Embryonic facial prominence (tissue), 1 donor: ENCODE data around the gene NME8.

Source experiments
- DNase-seq: peaks from one replicate; pipeline ENCODE4 v3.0.0-alpha.2; 2016; ENCODE audit errors: extremely low spot score

NME8 gene

DNA sequence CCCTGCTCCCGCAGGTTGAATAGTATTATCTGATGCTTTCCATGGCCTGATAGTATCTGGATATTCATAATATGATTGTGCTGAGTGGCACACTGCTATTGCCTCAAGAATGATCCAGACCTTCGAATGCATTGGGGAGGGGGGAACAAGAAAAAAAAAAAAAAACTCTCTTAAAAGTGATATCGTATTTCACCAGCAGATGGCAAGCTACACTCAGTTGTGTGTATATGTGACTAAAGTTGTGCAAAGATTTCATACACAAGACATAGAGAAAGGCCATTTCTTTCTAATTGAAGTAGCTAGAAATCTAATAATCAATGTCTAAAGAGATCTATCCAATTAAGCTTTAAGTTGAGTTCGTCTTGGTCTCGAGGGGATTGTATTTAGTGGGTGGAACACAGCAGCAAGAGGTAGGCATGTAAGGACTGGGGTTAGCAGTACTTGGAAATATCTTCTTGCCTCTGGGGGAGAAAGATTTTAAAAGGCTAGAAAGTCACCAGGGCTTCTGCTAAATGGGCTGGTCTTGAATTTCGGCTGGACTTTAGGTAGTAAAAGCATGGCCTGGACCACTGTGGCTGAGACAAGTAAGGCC, 52.9 kb downstream of the NME8 start:
- no peak for DNase-seq

DNA sequence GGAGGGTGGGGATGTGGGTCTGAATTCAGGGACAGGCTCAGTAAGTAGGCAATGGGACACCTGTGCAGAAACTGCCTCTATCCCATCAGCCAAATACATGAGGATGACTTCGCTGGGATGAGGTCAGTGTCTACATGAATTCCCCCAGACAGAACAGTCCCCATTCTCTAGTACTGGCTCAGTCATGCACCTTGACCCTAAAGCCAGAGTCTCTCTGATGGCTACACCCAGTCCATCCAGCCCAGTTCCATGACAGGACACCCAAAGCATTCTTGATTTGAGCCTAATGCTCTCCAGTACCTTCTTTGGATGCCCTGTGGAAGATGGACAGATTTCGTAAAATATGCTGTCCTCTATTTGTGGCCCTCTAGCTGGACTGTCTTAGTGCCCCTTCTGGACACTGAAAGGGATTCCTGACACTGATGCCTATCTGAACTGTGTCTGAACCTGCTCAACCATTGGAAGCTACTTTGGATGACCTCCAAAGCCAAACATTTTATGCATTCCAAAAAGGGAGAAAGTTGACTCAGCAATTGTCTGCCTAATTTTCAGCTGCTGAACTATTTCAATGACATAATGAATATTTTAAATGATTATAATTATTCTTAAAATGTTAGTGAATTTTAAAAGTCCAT, 53.6 kb downstream of the NME8 start:
- no peak for DNase-seq

DNA sequence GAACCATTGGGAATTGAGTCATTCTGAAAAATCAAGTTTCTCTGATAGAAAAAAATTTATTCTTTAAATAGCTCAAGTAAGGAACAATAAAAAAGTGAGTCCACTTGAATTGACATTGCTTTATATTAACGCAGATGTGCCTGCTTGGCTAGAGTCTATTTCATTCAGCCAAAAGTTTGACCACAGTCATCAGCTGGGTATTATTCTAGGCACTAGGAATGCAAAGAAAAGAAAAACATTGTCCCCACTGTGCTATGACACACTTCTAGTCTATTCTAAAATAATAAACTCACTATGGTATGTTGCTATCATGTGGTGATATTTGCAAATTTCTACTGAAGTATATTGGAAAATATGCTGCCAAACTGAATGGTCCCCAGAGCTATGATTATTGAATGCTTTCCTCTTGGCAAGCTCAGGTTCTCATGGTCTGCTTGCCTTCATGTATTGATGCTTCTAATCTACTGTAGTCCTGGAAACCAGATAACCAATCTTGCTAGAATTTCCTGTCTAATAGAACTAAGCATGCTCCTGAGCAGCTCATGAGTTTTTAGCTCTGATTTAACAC, 59.9 kb downstream of the NME8 start:
- no peak for DNase-seq

DNA sequence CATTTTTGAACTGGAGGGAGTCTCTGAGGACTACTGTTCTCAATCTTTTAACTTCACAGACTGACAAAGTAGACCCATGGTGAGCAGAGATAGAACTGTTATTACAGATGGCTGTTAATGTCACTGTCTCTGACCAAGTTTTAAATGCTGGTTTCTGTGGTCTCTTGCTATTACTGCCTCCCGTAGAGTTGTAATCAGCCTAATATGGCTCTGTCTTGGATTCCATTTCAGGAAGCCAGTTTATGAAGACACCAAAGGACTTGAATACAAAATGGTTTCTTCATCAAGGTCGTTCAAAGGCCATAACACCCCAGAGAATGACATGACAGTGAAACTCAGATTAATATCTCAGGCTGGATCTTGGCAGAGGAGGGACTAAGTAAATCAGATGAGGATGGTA, 64.4 kb downstream of the NME8 start:
- DNase-seq: no peak

DNA sequence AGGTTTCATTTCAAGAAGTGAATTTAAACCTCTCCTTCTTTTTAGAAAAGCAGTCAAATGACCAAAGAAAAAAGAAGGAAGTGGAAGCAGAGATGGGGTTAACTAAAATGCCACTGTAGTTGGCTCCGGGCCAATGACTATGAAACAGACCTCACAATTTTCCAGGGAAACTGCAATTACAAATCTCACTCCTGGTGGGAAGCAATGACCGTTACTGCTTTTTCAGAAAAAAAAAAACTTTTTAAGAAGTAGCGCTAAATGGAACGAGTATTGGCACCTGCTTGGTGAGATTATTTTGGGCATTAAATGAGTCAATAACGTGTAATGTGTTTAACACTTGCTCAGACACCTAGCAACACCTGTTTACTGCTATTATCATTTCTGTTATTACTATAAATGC, 67.0 kb downstream of the NME8 start:
- no peak for DNase-seq

DNA sequence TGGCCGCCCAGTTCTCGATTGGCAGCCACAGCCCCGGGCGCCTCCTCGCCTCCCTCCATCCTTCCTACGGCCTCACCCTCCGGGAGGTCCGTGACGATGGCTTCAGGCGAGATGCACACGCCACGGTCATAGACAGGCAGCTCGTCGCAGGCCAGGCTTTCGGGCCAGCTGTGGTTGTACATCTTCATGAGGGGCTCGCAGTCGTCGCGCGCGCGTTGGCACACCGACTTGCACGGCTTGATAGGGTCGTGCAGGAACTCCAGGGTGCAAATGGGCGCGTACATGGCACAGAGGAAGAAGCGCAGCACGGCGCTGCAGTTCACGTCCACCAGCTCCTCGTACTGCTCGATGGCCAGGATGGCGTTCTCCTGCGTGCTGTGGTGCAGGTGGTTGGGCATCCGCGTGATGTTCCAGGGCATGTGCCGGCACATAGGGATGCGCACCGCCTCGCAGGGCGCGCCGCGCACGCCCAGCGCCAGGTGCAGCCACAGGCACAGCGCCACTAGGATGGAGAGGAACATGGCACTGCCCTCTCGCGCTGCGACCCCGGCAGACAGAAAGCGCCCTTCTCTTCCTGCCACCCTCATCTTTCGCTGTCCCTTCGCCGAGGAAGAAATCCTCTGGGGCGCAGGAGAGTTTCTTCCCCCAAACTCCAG, 67.7 kb downstream of the NME8 start:
- DNase-seq: no peak

DNA sequence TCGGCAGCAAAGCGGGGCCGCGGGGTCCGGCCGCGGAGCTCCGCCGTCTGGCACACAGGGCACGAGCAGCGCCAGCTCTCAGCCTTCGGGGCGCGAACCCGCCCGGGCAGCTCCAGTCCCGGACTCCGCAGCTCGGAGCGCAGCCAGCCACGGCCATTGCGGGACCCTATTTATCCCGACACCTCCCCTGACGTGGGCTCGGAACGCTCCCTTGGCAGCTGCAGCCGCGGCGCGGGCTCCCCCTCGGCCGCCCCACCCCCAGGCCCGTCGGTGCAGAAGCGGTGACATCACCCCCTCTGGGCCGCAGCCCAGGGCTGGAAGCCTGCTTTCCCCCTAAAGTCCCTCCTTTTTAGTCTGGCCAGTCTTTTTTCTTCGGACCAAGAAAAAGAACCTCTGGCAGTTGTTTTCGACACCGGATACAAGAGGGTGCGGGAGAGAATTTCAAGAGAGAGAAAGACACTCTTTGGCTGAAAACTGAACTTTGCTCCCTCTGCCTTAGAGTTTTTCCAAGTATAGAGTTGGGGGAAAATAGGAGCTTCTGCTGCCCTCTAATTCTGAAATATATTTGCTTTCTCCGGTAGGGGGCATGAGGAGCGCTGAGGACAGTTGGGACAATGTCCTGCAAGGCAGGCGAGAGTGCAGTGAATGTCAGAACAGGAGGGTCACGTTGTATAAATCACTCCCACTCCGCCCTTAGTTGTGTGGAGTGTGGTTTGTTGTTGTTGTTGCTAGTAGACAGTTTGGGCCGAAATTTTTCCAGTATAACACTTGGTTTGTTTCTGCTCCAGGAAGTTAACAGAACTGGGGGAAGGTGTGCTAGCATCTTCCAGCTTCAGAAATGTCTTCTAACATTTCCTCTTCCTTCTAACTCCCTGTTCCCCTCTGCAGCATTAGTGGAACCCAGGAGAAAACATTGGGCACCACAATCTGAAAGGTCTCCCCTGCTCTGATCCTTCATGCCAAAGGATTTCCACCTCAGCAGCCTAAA, 68.6 kb downstream of the NME8 start, which contains the start of gene SFRP4:
Gene SFRP4 (minus strand): TSS at position 145 of the 988 bp plus-strand sequence. CDS start 280 bp downstream, outside the sequence.
- DNase-seq: no peak

DNA sequence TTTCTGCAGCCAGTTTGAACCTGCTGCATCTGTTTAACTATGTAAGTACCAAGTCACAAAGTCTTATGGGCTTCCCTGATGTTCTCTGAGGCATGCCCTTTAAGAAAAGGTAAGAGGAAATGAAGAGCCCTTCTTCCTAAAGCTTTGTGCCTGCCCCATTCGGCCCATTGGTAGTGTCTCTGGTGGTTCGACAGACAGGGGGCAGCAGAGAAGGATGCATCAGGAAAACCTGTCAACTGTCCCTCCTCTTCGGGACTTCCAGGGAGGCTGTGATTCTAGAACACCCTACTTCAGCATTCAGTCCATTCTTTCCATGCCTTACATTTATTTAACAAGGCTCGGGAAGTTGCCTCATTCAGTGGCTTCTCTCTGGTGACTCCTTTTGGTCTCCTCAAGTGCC, 70.1 kb downstream of the NME8 start:
- no peak for DNase-seq

DNA sequence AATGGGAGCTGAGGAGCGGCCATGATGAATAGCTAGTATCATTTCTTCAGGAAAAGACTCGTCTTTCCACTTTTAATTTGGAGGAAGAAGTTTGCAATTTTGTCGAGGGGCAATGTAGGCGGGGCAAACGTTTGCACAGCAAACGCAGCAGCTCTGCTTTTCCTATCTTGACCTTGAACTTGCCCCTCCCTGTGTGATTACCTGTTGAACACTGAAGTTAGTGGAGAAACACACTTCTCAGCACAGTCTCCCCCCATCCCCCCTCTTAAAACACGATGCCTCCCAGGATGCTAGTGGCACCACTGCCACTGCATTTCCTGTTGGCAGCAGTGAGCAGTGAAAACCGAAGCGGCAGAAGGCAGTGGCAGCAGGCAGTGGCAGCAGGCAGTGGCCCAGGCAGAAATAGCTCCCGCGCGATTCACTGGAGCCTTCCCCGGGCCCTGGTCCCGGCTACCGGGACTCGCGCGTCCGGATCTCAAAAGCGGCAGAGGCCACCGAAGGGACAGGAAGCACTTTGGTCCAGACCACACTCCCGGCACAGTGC, 72.0 kb downstream of the NME8 start, which contains the start of gene EPDR1:
Gene EPDR1 (plus strand): TSS at position 336 of the 544 bp plus-strand sequence. CDS start 300 bp downstream, outside the sequence.
- DNase-seq: no peak

DNA sequence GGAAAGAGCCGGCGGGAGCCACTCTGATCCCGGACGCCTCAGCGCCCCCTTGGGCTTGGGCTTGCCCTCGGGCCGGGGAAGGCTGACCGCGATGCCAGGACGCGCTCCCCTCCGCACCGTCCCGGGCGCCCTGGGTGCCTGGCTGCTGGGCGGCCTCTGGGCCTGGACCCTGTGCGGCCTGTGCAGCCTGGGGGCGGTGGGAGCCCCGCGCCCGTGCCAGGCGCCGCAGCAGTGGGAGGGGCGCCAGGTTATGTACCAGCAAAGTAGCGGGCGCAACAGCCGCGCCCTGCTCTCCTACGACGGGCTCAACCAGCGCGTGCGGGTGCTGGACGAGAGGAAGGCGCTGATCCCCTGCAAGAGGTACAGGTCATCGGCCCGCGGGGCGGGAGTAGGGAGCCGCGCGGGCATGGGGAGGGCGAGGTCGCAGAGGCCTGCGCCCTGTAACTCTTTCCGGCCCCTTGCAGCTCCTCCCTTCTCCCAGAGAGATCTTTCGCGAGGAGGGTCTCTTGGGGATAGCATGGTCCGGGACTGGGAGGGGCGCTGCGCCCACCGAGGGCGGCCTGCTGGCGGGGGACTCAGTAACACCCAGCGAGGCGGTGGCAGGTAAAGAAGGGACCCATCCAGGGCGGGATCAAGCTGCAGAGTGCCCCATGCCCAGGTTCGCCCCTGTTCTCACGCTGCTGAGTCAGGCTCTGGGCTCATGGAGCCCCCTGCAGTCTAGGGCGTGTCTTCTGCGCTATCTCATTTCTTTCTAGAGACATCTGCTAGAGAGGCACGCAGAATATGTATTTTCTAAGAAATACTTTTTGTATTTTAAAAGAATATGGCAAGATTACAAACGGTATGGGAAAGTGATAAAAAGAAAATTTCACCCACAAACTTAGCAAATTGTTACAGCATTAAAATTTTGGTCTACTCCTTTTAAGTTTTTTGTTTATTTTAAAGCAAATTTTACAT, 72.7 kb downstream of the NME8 start:
- DNase-seq: no peak

DNA sequence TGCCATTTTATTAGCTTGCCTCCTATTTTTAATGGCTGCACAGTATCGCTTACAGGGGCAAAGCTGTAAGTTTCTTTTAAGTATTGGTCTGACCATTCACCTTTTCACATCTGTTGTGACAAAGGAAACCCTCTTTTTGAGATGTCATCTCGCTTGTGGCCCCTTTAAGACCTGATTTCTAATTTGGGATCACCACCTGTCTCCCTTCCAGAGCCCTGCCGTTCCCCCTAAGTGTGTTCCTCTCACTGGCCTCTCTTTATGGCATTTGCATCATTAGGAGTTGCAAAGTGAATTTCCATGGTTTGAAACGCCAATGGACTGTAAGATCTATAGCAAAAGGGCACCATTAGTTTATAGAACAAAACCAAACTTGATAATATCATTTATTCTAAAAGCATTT, 73.5 kb downstream of the NME8 start:
- no peak for DNase-seq

DNA sequence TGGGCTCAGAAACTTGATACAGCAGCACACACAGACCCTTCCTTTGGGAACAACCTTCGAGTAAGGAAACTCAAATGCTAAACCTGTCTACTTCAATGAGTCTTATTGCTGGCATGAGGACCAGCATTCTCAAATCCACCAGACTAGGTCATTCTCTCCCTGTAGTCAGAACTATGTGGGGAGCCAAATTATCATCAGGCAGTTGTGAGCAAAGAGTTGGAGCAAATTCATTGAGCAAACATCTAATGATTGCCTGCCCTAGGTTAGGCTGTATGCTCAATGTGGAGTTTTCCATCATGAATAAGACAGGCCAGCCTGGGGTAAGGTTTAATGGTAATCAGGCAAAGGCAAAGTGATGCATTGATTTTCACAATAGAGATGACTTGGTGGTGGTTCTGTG, 75.6 kb downstream of the NME8 start:
- DNase-seq: no peak

DNA sequence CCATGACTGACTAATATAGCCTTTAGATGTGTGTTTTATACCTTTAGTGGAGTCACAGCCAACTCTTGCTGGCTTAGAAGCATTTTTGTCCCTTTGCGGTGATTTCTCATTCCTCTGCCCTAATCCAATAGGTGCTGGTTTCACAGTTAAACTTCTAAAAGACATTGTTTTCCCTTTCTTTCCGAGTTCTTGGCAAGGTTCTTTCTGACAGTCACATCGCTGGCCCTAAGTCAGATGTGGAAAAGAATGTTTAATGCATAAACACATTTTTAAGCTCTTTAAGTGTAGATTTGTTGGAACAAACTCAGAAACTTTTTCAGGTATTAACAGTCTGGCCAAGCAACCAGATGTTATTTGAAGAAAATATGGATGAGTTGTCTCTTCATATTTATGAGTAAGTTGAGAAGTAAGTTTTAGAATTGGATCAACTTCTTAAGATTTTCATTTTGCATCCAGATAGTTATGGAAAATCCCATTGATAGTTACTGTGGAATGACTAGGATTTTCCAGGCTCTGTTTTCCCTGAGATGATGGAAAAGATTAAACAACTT, 76.2 kb downstream of the NME8 start:
- no peak for DNase-seq

DNA sequence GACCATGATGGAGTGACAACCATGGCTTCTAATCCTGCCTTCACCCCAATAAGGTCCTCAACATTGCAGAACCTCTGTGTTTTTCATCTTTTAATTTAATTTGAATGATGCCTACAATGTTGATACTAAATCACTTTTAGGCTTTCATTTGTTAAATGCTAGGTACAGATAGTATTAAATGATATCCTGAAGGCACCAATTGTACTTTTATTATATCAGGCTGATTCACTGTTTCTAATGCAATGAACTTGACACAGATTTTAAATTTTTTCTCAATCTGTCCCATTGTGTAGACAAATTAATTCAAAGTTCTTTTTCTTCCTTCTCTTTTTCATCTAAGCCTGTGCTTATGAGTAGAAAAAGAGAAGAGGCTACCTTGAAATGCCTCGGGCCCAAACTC, 77.2 kb downstream of the NME8 start:
- DNase-seq: no peak

DNA sequence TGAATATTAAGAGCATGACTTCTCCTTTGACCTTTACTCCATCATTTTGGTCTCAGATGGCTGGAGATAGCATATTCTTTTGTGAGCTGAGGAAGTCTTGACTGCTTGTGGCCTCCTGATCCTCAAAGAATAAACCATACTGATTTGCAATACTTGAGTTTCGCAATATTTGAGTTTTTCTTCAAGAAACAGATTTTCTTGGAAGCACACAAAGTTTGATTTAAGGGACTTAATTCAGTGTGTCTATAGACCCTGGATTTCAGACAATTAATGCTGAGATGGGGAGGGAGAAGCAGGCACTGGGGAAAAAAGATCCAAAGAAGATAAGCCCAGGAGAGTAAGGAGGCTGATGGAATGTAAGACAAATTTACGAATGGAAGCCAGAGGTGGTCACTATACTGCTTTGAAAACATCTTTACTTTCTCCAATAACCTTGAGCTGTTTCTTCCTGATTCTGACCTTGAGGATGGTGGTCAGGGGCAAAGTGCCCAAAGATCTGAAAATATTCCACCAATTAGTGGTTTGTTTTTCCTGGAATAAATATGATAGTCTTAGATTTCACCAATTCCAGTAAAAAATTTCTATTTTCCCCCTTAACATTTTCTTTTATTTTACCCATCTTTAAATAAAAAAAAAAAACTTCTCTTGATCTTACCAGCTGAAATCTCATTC, 79.5 kb downstream of the NME8 start:
- no peak for DNase-seq

DNA sequence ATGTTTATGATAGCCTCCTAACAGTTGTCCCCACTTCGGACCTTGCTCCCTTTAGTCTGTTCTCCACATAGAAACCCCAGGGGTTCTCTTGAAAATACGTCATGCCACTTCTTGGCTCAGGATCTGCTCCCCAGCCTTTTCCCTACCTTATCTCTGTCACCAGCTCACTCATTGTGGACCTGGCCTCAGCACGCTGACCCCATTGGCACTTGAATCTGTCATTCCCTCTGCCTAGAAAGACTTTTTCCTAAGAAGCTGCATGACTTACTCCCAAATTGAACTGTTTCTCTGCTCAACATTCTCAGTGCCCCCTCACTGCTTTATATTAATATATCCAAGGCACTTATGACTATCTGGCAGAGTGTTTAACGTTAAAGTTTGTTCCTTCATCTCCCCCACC, 80.5 kb downstream of the NME8 start:
- DNase-seq: no peak

DNA sequence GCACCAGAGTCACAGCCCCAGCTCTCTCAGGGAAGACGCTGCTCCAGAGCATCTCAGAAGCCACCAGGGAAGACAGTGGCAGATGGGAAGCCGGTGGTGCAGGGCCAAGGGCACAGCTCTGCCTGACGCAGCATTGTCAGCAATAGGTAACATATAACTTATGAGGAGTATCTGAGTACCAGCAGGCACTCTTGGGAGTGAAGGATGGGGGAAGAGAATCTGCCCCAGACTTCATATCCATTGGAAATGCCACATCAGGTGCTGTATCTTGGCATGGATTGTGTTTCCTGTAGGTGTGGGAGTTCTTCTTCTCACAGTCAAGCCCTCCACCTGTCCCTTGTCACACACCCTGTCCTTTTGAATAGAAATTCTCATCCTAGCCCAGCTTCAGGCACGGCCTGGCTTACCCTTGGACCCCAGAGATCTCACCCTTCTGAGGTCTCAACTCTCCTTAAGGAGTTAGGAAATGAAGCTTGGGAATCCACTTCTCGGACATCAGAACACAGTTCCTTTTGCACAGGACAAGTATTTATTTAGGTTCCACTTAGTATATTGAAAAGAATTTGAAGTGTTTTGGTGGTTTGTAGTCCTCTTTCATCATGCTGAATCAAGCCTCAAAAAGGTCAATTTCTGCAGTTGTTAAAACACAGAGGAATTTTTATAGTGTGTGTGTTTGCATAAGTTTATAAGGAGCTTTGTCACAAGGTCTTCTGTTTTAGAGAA, 82.0 kb downstream of the NME8 start:
- DNase-seq: no peak

DNA sequence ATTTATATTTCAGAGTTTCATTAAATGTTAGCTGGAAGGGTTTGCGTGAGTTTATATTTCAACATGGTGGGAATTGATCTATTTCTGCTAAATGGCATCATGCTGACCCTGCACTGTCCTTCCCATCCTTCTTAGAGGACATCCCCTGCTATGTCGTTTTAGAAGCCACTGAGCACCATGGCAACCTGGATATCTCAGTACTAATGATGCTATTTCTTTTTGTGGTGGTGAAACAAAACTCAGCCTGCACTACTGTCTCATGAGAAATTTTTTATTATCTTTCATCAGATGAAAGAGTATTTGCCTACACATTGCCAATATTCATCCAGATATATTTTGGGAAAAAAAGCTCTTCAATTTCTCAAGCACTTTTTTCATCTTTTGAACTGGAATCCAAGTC, 84.1 kb downstream of the NME8 start:
- DNase-seq: no peak
